Measurements from ENCODE around the gene CTIF.

CTIF gene

GRCh38 chr18:48551100-48551499 lies 12.3 kb downstream of the CTIF start:
- H3K4me3 ChIP-seq (ENCODE audit: low read depth, low read length), result no peak overlapping the region
- TF ChIP-seq CTCF (IDR thresholded peaks at IDR 0.05; ENCODE audit: control insufficient read depth, extremely low read depth, insufficient read depth), result no peak
- no peak for DNase-seq (ENCODE audit: low read depth)

GRCh38 chr18:48552130-48552529 lies 13.3 kb downstream of the CTIF start:
- TF ChIP-seq CTCF (IDR thresholded peaks at IDR 0.05; ENCODE audit: control insufficient read depth, extremely low read depth, insufficient read depth), result no peak
- no peak for DNase-seq (ENCODE audit: low read depth)
- H3K4me3 ChIP-seq (ENCODE audit: low read depth, low read length), result no peak overlapping the region

- no peak for DNase-seq (ENCODE audit: low read depth)
- no peak for TF ChIP-seq CTCF (IDR thresholded peaks at IDR 0.05; ENCODE audit: control insufficient read depth, extremely low read depth, insufficient read depth)
- no peak overlapping the region for H3K4me3 ChIP-seq (ENCODE audit: low read depth, low read length)
These were observed 14.4 kb downstream of the CTIF start for GRCh38 chr18:48553236-48553635.

GRCh38 chr18:48554610-48555400 lies 16.0 kb downstream of the CTIF start:
- no peak for TF ChIP-seq CTCF (IDR thresholded peaks at IDR 0.05; ENCODE audit: control insufficient read depth, extremely low read depth, insufficient read depth)
- no peak overlapping the region for H3K4me3 ChIP-seq (ENCODE audit: low read depth, low read length)
- DNase-seq (ENCODE audit: low read depth), result no peak

- H3K4me3 ChIP-seq (ENCODE audit: low read depth, low read length), result no peak overlapping the region
- TF ChIP-seq CTCF (IDR thresholded peaks at IDR 0.05; ENCODE audit: control insufficient read depth, extremely low read depth, insufficient read depth), result no peak
These were observed 16.7 kb downstream of the CTIF start for GRCh38 chr18:48555465-48555995.

GRCh38 chr18:48557640-48558174 lies 18.9 kb downstream of the CTIF start:
- no peak for TF ChIP-seq CTCF (IDR thresholded peaks at IDR 0.05; ENCODE audit: control insufficient read depth, extremely low read depth, insufficient read depth)
- no peak for DNase-seq (ENCODE audit: low read depth)
- no peak overlapping the region for H3K4me3 ChIP-seq (ENCODE audit: low read depth, low read length)

More at GRCh38 chr18:48555465-48555995, 16.7 kb downstream of the CTIF start:
- DNase-seq (ENCODE audit: low read depth), result no peak
